Stimulated activated CD4-positive, alpha-beta T cell treated with anti-CD3 and anti-CD28 coated beads, Interleukin-4, amount 100 ng/mL, for 1 hour (primary cell): ENCODE results near the gene BMPR1B.
"Not testable (repeated sequence)": the region's sequence is repeated elsewhere in the genome, so short reads cannot be mapped to it uniquely, and the experiment has no call there.

Experiments
- DNase-seq: peaks from one replicate; pipeline ENCODE4 v3.0.0-alpha.2; 2020

BMPR1B gene

GRCh38 chr4:95049551-95050233 is 291.9 kb downstream of the BMPR1B start:
- DNase-seq = no peak

GRCh38 chr4:95050980-95051701 is 293.4 kb downstream of the BMPR1B start:
- DNase-seq = no peak

GRCh38 chr4:95051702-95052020 is 293.9 kb downstream of the BMPR1B start:
- DNase-seq = no peak

- no peak for DNase-seq
These were observed 301.2 kb downstream of the BMPR1B start for GRCh38 chr4:95058991-95059390.

GRCh38 chr4:95059663-95060062 is 301.9 kb downstream of the BMPR1B start:
- no peak for DNase-seq

GRCh38 chr4:95061220-95061619 is 303.5 kb downstream of the BMPR1B start:
- no peak for DNase-seq

- not testable (repeated sequence) for DNase-seq
These were observed 304.0 kb downstream of the BMPR1B start for GRCh38 chr4:95061801-95062200.

GRCh38 chr4:95066050-95066449 is 308.3 kb downstream of the BMPR1B start:
- DNase-seq = no peak

GRCh38 chr4:95068401-95068800 is 310.6 kb downstream of the BMPR1B start:
- DNase-seq = no peak

GRCh38 chr4:95068818-95069478 is 311.2 kb downstream of the BMPR1B start:
- DNase-seq = no peak

GRCh38 chr4:95071851-95072250 is 314.1 kb downstream of the BMPR1B start:
- no peak for DNase-seq

GRCh38 chr4:95073646-95074045 is 315.9 kb downstream of the BMPR1B start:
- DNase-seq = no peak

- no peak for DNase-seq
These were observed 320.1 kb downstream of the BMPR1B start for GRCh38 chr4:95077864-95078263.

- no peak for DNase-seq
These were observed 323.2 kb downstream of the BMPR1B start for GRCh38 chr4:95080969-95081368.

- DNase-seq = no peak
These were observed 326.8 kb downstream of the BMPR1B start for GRCh38 chr4:95084584-95084983.

GRCh38 chr4:95085124-95085833 is 327.5 kb downstream of the BMPR1B start:
- DNase-seq = no peak

GRCh38 chr4:95086551-95086950 is 328.8 kb downstream of the BMPR1B start:
- DNase-seq = no peak

GRCh38 chr4:95087657-95088455 is 330.1 kb downstream of the BMPR1B start:
- DNase-seq = no peak

GRCh38 chr4:95091272-95091671 is 333.5 kb downstream of the BMPR1B start:
- DNase-seq = no peak

- no peak for DNase-seq
These were observed 335.0 kb downstream of the BMPR1B start for GRCh38 chr4:95092766-95093165.

- no peak for DNase-seq
These were observed 335.7 kb downstream of the BMPR1B start for GRCh38 chr4:95093460-95093859.
